Upper lobe of left lung (tissue), 4 donors: ENCODE data around the gene IGFL1.
A peak's percentile ranks its signal among the peaks of the same experiment; 100 is the strongest.

Experiments used
- CTCF ChIP-seq, 6 experiments: fragments of 450-650 bp in 4 of 6; fragments of 200-600 bp in 2 of 6; sonication (generic) in 2 of 6; IDR thresholded peaks; one replicate each; pipeline ENCODE4 v1.5.1; 2016 to 2019; ENCODE audit warnings: antibody characterized with exemption in 6 of 6
- POLR2A ChIP-seq, 4 donors: fragments of 450-650 bp; IDR thresholded peaks; one replicate each; pipeline ENCODE4 v1.5.1; 2016 to 2017; ENCODE audit warnings: antibody characterized with exemption in 4 of 4, mild to moderate bottlenecking in 2 of 4

- TF ChIP-seq CTCF (IDR thresholded peaks at IDR 0.05) (peak; percentile 85 to 93 (median 88)), POLR2A (IDR thresholded peaks at IDR 0.05) (no peak)
Measured at GRCh38 chr19:46265217-46265828, 35.8 kb downstream of the IGFL1 start.
